Ishikawa (cell line): ENCODE results near the gene CHRNA4.

ENCODE experiments used
- EP300 ChIP-seq: IDR thresholded peaks from 2 replicates; pipeline ENCODE4 v1.6.1; 2012; ENCODE audit warnings: borderline replicate concordance
- MAX ChIP-seq: IDR thresholded peaks from 2 replicates; pipeline ENCODE4 v1.6.1; 2012
- RAD21 ChIP-seq: IDR thresholded peaks from 2 replicates; pipeline ENCODE4 v1.6.1; 2012; ENCODE audit warnings: low read depth
- TAF1 ChIP-seq: IDR thresholded peaks from 2 replicates; pipeline ENCODE4 v1.6.1; 2012; ENCODE audit warnings: low read depth, mild to moderate bottlenecking

- TF ChIP-seq MAX, result no peak
- no peak for TF ChIP-seq EP300
- TF ChIP-seq TAF1, result no peak
- no peak for TF ChIP-seq RAD21
Measured at GRCh38 chr20:63402860-63403220, 41.7 kb upstream of the CHRNA4 start.
